Measurements from ENCODE around the gene SEC14L2.
"Not testable (repeated sequence)": the region's sequence is repeated elsewhere in the genome, so short reads cannot be mapped to it uniquely, and the experiment has no call there.

SEC14L2 gene

GRCh38 chr22:30430933-30431332 lies 34.1 kb downstream of the SEC14L2 start:
- DNase-seq = no peak

GRCh38 chr22:30432096-30432495 lies 35.3 kb downstream of the SEC14L2 start:
- DNase-seq = no peak

GRCh38 chr22:30432520-30432919 lies 35.7 kb downstream of the SEC14L2 start:
- no peak for DNase-seq

- no peak for DNase-seq
Observed at GRCh38 chr22:30433227-30433626, 36.4 kb downstream of the SEC14L2 start.

GRCh38 chr22:30433773-30434172 lies 37.0 kb downstream of the SEC14L2 start:
- no peak for DNase-seq

- no peak for DNase-seq
Observed at GRCh38 chr22:30434843-30435242, 38.0 kb downstream of the SEC14L2 start.

- peak; percentile 69 for DNase-seq
Observed at GRCh38 chr22:30435674-30436126, 38.9 kb downstream of the SEC14L2 start.

- no peak for DNase-seq
Observed at GRCh38 chr22:30436196-30436595, 39.4 kb downstream of the SEC14L2 start.

- no peak for DNase-seq
Observed at GRCh38 chr22:30438559-30438958, 41.7 kb downstream of the SEC14L2 start.

GRCh38 chr22:30439226-30439625 lies 42.4 kb downstream of the SEC14L2 start:
- DNase-seq = no peak

- no peak for DNase-seq
Observed at GRCh38 chr22:30439836-30440235, 43.0 kb downstream of the SEC14L2 start.

- no peak for DNase-seq
Observed at GRCh38 chr22:30441088-30441487, 44.3 kb downstream of the SEC14L2 start.

GRCh38 chr22:30444632-30445437 lies 48.0 kb downstream of the SEC14L2 start:
- DNase-seq = peak; percentile 43

GRCh38 chr22:30445438-30446145 lies 48.8 kb downstream of the SEC14L2 start:
- DNase-seq = no peak

GRCh38 chr22:30447656-30448055 lies 50.8 kb downstream of the SEC14L2 start:
- no peak for DNase-seq

GRCh38 chr22:30451488-30451887 lies 54.7 kb downstream of the SEC14L2 start:
- not testable (repeated sequence) for DNase-seq

- DNase-seq = no peak
Observed at GRCh38 chr22:30452861-30453260, 56.0 kb downstream of the SEC14L2 start.

- no peak for DNase-seq
Observed at GRCh38 chr22:30453731-30454510, 57.1 kb downstream of the SEC14L2 start.

- DNase-seq = no peak
Observed at GRCh38 chr22:30455075-30455840, 58.4 kb downstream of the SEC14L2 start.

GRCh38 chr22:30457981-30458380 lies 61.2 kb downstream of the SEC14L2 start:
- no peak for DNase-seq

- DNase-seq = no peak
Observed at GRCh38 chr22:30459181-30460052, 62.6 kb downstream of the SEC14L2 start.

GRCh38 chr22:30460147-30460546 lies 63.3 kb downstream of the SEC14L2 start:
- DNase-seq = no peak
